ENCODE measurements around the gene STARD4.

GRCh38 chr5:111557111-111557510 lies 44.8 kb upstream of the STARD4 start:
- TF ChIP-seq CTCF (IDR thresholded peaks at IDR 0.05) (no peak), POLR2A (IDR thresholded peaks at IDR 0.05) (no peak)

Data from tibial nerve (tissue), 3 donors.